Measurements from ENCODE around the gene EWSR1.

DNA sequence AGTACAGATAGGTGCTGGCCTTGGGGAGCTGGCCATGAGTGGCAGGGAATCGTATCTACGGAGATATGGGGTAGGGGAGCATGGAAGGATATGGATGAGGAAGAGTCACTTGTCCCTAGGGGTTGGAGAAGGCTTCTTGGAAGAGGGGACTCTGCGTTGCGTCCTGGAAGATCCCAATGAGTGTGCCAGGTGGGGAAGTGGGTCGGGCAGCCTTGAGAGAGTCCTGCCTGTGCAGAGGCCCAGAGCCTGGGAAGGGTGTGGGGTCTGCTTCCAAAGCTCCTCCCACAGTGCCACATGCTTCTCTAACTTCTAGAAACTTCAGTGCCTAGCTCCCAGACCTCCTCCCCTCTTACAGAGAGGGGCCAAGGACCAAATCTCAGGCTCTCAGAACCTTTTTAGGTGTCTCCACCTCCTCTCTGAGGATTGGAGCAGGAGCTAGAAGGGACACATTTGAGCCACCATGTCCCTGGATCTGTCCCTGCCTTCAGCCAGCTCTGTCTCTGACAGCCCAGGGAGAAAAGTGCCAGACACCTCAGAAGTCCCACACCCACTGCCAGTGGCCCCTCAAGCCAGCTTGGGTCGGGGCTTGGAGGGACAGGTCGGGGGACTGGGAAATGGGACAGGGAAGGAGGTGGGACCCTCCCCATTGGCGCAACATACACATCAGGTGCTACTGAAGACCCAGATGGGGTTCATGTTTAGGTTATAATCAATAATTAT is 11.3 kb upstream of the EWSR1 start:
- TF ChIP-seq, protein P1, sequence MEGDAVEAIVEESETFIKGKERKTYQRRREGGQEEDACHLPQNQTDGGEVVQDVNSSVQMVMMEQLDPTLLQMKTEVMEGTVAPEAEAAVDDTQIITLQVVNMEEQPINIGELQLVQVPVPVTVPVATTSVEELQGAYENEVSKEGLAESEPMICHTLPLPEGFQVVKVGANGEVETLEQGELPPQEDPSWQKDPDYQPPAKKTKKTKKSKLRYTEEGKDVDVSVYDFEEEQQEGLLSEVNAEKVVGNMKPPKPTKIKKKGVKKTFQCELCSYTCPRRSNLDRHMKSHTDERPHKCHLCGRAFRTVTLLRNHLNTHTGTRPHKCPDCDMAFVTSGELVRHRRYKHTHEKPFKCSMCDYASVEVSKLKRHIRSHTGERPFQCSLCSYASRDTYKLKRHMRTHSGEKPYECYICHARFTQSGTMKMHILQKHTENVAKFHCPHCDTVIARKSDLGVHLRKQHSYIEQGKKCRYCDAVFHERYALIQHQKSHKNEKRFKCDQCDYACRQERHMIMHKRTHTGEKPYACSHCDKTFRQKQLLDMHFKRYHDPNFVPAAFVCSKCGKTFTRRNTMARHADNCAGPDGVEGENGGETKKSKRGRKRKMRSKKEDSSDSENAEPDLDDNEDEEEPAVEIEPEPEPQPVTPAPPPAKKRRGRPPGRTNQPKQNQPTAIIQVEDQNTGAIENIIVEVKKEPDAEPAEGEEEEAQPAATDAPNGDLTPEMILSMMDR (IDR thresholded peaks at IDR 0.05): no peak
- no peak for TF ChIP-seq POLR2AphosphoS5 (IDR thresholded peaks at IDR 0.05)
- no peak for TF ChIP-seq POLR2A (IDR thresholded peaks at IDR 0.05; ENCODE audit: low read depth)
